ENCODE results near the gene SCARB1.

GRCh38 chr12:124878795-124879516, 15.3 kb upstream of the SCARB1 start:
- no peak for TF ChIP-seq CTCF (IDR thresholded peaks at IDR 0.05; ENCODE audit: insufficient read depth, low read depth, low read length)
- no peak for TF ChIP-seq EZH2 (IDR thresholded peaks at IDR 0.05; ENCODE audit: insufficient read depth, low read length)

Measured in astrocyte (in vitro differentiated cells and primary cell).